ENCODE measurements around the gene CMYA5. TPM values are rescaled to one million over a fixed set of nuclear protein-coding genes. Genes with fewer than 3 reads are reported as not detected.

The CMYA5 gene
- total RNA-seq, 1 experiment from 2014 or later = 0.22 TPM

DNA sequence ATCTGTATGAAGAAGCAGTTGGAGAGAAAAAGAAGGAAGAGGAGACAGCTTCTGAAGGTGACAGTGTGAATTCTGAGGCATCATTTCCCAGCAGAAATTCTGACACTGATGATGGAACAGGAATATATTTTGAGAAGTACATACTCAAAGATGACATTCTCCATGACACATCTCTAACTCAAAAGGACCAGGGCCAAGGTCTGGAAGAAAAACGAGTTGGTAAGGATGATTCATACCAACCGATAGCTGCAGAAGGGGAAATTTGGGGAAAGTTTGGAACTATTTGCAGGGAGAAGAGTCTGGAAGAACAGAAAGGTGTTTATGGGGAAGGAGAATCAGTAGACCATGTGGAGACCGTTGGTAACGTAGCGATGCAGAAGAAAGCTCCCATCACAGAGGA is 48.7 kb downstream of the CMYA5 start:
- POLR2A ChIA-PET = no interaction called here
- RAD21 ChIA-PET (ENCODE audit: low non-redundant PET in 1 of 2, low total read pairs in 2 of 2, uncharacterized antibody in 2 of 2, unreplicated experiment in 2 of 2) = no interaction called here

More for the DNA sequence above, 48.7 kb downstream of the CMYA5 start:
- H4K20me1 ChIP-seq (ENCODE audit: insufficient read depth) = no peaks in the 10 kb centered on the region
- intact Hi-C loops (cut with micrococcal nuclease) = no loop called here
- no peak overlapping the region for H3K4me2 ChIP-seq (ENCODE audit: low read length)
- H3K36me3 ChIP-seq (ENCODE audit: control insufficient read depth in 1 of 2, insufficient read depth in 2 of 2, low read length in 2 of 2) = no peaks in the 10 kb centered on the region
- H3K9me3 ChIP-seq (ENCODE audit: control insufficient read depth in 1 of 2, insufficient read depth in 1 of 2, low read depth in 1 of 2, low read length in 2 of 2) = no peaks in the 10 kb centered on the region
- CTCF ChIA-PET = no interaction called here
- ATAC-seq (no peak), DNase-seq (ENCODE audit: low read depth, low spot score) (no peak)
- no peak overlapping the region for H3K27ac ChIP-seq (ENCODE audit: low read depth, low read length)
- no peaks in the 10 kb centered on the region for H3K4me1 ChIP-seq (ENCODE audit: control insufficient read depth in 1 of 2, insufficient read depth in 2 of 2, low read length in 2 of 2)
- BruUV-seq (replicated peaks) = no TSS peak
- TF ChIP-seq ELF1 (IDR thresholded peaks at IDR 0.05; ENCODE audit: borderline replicate concordance, low read depth) (no peak), SRF (IDR thresholded peaks at IDR 0.05; ENCODE audit: low read depth) (no peak), CEBPB (IDR thresholded peaks at IDR 0.05; ENCODE audit: low read depth) (no peak), SIN3A (IDR thresholded peaks at IDR 0.05; ENCODE audit: low read depth) (no peak), EGR1 (IDR thresholded peaks at IDR 0.05; ENCODE audit: low read depth) (no peak), POLR2A (IDR thresholded peaks at IDR 0.05; ENCODE audit: borderline replicate concordance, extremely low read depth, insufficient read depth, insufficient read length) (no peak), JUND (IDR thresholded peaks at IDR 0.05) (no peak), RAD21 (IDR thresholded peaks at IDR 0.05; ENCODE audit: low read depth) (no peak), SP1 (IDR thresholded peaks at IDR 0.05; ENCODE audit: low read depth) (no peak), CBX3 (IDR thresholded peaks at IDR 0.05; ENCODE audit: low read depth) (no peak), ZFX (IDR thresholded peaks at IDR 0.05) (no peak)
- TF ChIP-seq, protein P1, sequence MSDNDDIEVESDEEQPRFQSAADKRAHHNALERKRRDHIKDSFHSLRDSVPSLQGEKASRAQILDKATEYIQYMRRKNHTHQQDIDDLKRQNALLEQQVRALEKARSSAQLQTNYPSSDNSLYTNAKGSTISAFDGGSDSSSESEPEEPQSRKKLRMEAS (IDR thresholded peaks at IDR 0.05) = no peak
- TF ChIP-seq, protein P2, sequence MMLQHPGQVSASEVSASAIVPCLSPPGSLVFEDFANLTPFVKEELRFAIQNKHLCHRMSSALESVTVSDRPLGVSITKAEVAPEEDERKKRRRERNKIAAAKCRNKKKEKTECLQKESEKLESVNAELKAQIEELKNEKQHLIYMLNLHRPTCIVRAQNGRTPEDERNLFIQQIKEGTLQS (IDR thresholded peaks at IDR 0.05) = no peak
- TF ChIP-seq, protein P3, sequence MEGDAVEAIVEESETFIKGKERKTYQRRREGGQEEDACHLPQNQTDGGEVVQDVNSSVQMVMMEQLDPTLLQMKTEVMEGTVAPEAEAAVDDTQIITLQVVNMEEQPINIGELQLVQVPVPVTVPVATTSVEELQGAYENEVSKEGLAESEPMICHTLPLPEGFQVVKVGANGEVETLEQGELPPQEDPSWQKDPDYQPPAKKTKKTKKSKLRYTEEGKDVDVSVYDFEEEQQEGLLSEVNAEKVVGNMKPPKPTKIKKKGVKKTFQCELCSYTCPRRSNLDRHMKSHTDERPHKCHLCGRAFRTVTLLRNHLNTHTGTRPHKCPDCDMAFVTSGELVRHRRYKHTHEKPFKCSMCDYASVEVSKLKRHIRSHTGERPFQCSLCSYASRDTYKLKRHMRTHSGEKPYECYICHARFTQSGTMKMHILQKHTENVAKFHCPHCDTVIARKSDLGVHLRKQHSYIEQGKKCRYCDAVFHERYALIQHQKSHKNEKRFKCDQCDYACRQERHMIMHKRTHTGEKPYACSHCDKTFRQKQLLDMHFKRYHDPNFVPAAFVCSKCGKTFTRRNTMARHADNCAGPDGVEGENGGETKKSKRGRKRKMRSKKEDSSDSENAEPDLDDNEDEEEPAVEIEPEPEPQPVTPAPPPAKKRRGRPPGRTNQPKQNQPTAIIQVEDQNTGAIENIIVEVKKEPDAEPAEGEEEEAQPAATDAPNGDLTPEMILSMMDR (IDR thresholded peaks at IDR 0.05 in 2 of 3, conservative IDR thresholded peaks at IDR 0.05 in 1 of 3; ENCODE audit: borderline replicate concordance in 1 of 3, insufficient read depth in 1 of 3, low read depth in 2 of 3, low read length in 2 of 3) = no peak
- TF ChIP-seq, protein P4, sequence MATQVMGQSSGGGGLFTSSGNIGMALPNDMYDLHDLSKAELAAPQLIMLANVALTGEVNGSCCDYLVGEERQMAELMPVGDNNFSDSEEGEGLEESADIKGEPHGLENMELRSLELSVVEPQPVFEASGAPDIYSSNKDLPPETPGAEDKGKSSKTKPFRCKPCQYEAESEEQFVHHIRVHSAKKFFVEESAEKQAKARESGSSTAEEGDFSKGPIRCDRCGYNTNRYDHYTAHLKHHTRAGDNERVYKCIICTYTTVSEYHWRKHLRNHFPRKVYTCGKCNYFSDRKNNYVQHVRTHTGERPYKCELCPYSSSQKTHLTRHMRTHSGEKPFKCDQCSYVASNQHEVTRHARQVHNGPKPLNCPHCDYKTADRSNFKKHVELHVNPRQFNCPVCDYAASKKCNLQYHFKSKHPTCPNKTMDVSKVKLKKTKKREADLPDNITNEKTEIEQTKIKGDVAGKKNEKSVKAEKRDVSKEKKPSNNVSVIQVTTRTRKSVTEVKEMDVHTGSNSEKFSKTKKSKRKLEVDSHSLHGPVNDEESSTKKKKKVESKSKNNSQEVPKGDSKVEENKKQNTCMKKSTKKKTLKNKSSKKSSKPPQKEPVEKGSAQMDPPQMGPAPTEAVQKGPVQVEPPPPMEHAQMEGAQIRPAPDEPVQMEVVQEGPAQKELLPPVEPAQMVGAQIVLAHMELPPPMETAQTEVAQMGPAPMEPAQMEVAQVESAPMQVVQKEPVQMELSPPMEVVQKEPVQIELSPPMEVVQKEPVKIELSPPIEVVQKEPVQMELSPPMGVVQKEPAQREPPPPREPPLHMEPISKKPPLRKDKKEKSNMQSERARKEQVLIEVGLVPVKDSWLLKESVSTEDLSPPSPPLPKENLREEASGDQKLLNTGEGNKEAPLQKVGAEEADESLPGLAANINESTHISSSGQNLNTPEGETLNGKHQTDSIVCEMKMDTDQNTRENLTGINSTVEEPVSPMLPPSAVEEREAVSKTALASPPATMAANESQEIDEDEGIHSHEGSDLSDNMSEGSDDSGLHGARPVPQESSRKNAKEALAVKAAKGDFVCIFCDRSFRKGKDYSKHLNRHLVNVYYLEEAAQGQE (IDR thresholded peaks at IDR 0.05; ENCODE audit: low read depth) = no peak
- no peaks in the 10 kb centered on the region for H3K9me2 ChIP-seq (ENCODE audit: insufficient read depth)
- H3K27me3 ChIP-seq (ENCODE audit: insufficient read depth, low read length) = peaks cover 55% of the 10 kb centered on the region
- H3K9ac ChIP-seq (ENCODE audit: low read length) = no peak overlapping the region
- H3K79me2 ChIP-seq (ENCODE audit: insufficient read depth, low read length) = no peaks in the 10 kb centered on the region
- H3K4me3 ChIP-seq (replicated peaks in 1 of 2; ENCODE audit: low read depth in 1 of 2, low read length in 2 of 2) = no peak overlapping the region
- H2AFZ ChIP-seq (ENCODE audit: low read depth, low read length, poor library complexity, severe bottlenecking) = no peak overlapping the region

All from HCT116 (cell line).